Activated CD8-positive, alpha-beta T cell treated with anti-CD3 and anti-CD28 coated beads for 36 hours (primary cell): ENCODE data around the gene POLR1E. TPM values are rescaled to one million over a fixed set of nuclear protein-coding genes. Genes with fewer than 3 reads are reported as not detected.

ENCODE experiments used
- ATAC-seq: fragments of 200-7000 bp; cut with Tn5 transposase; one replicate; pipeline ENCODE4 v1.10.0; 2021; ENCODE audit warnings: mild to moderate bottlenecking, moderate library complexity
- CTCF ChIA-PET: fragments of 350-600 bp; sonication (Branson Sonifier 250); formaldehyde crosslinking; loops from one replicate; lab custom pipeline; 2021; ENCODE audit warnings: antibody characterized with exemption; lab: Charles Lee
- POLR2A ChIA-PET: fragments of 350-600 bp; sonication (Branson Sonifier 250); formaldehyde crosslinking; loops from one replicate; lab custom pipeline; 2021; ENCODE audit warnings: antibody characterized with exemption; lab: Charles Lee
- DNase-seq: peaks from one replicate; pipeline ENCODE4 v3.0.0-alpha.2; 2020
- H3K27ac Mint-ChIP-seq: one replicate; pipeline ENCODE4 v1.8.0; 2021; ENCODE audit warnings: mild to moderate bottlenecking, mixed read lengths
- H3K27me3 Mint-ChIP-seq: one replicate; pipeline ENCODE4 v1.8.0; 2021; ENCODE audit warnings: mixed read lengths
- H3K36me3 Mint-ChIP-seq: one replicate; pipeline ENCODE4 v1.8.0; 2021; ENCODE audit warnings: low read depth, mixed read lengths
- H3K4me1 Mint-ChIP-seq: one replicate; pipeline ENCODE4 v1.8.0; 2021; ENCODE audit warnings: low read depth, mixed read lengths
- H3K4me3 Mint-ChIP-seq: one replicate; pipeline ENCODE4 v1.8.0; 2021; ENCODE audit warnings: mild to moderate bottlenecking, moderate library complexity, mixed read lengths
- H3K9me3 Mint-ChIP-seq: one replicate; pipeline ENCODE4 v1.8.0; 2021; ENCODE audit warnings: mixed read lengths
- intact Hi-C: fragments of 100-400 bp; cut with micrococcal nuclease; formaldehyde crosslinking; loops from one replicate; pipeline ENCODE4 v1.10.0; 2022
- total RNA-seq, 2 experiments: library from RNA; stranded (reverse); gene quantifications; one replicate each; pipeline ENCODE4 v1.2.3, GENCODE V29; 2021
- TF ChIP-seq, protein P1 (sequence below): fragments of 200-600 bp; IDR thresholded peaks from one replicate; pipeline ENCODE4 v1.8.0; 2022; ENCODE audit warnings: antibody characterized with exemption, mild to moderate bottlenecking

POLR1E gene
- total RNA-seq, 2 experiments from 2014 or later, result 66.9 to 70.5 TPM

GRCh38 chr9:37540634-37541033 is 54.9 kb downstream of the POLR1E start:
- Mint-ChIP-seq H3K4me3 (no peak overlapping the region), H3K36me3 (peaks cover 9% of the 10 kb centered on the region), H3K4me1 (no peaks in the 10 kb centered on the region), H3K27ac (no peak overlapping the region), H3K27me3 (no peaks in the 10 kb centered on the region), H3K9me3 (no peaks in the 10 kb centered on the region)
- TF ChIP-seq, protein P1, sequence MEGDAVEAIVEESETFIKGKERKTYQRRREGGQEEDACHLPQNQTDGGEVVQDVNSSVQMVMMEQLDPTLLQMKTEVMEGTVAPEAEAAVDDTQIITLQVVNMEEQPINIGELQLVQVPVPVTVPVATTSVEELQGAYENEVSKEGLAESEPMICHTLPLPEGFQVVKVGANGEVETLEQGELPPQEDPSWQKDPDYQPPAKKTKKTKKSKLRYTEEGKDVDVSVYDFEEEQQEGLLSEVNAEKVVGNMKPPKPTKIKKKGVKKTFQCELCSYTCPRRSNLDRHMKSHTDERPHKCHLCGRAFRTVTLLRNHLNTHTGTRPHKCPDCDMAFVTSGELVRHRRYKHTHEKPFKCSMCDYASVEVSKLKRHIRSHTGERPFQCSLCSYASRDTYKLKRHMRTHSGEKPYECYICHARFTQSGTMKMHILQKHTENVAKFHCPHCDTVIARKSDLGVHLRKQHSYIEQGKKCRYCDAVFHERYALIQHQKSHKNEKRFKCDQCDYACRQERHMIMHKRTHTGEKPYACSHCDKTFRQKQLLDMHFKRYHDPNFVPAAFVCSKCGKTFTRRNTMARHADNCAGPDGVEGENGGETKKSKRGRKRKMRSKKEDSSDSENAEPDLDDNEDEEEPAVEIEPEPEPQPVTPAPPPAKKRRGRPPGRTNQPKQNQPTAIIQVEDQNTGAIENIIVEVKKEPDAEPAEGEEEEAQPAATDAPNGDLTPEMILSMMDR, result no peak
- DNase-seq (no peak), ATAC-seq (no peak)
- ChIA-PET CTCF (no interaction called here), POLR2A (no interaction called here)
- intact Hi-C loops, result no loop called here

- TF ChIP-seq, protein P1, result no peak
- CTCF ChIA-PET, result no interaction called here
- intact Hi-C loops, result no loop called here
Measured at GRCh38 chr9:37541465-37541864, 55.7 kb downstream of the POLR1E start.

DNA sequence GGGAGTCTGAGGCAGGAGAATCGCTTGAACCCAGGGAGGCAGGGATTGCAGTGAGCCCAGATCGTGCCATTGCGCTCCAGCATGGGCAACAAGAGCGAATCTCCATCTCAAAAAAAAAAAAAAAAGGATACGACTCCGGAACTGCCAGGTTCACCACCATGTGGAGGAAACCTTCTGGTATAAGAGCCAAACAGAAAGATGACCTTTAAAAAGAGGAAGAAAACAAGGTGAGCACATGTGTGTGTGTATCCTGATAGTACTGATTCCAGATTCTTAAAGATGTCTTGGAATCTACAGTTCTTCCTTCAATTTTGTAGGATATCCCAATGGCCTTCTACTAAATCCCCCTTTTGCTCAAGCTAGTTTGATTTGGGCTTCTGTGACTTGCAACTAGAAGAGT is 56.7 kb downstream of the POLR1E start:
- TF ChIP-seq, protein P1, result no peak
- CTCF ChIA-PET, result interaction anchor here (1.0 kb wide), 1 partner anchor 85 kb away, joined by 3 read pairs; no protein-coding TSS in a partner anchor
- Mint-ChIP-seq H3K27ac (no peak overlapping the region), H3K36me3 (peaks cover 9% of the 10 kb centered on the region), H3K9me3 (no peaks in the 10 kb centered on the region), H3K27me3 (no peaks in the 10 kb centered on the region), H3K4me3 (no peak overlapping the region), H3K4me1 (no peaks in the 10 kb centered on the region)
- ATAC-seq (no peak), DNase-seq (no peak)
- POLR2A ChIA-PET, result no interaction called here
- intact Hi-C loops, result no loop called here

More at GRCh38 chr9:37541465-37541864, 55.7 kb downstream of the POLR1E start:
- POLR2A ChIA-PET, result no interaction called here
- Mint-ChIP-seq H3K4me1 (no peaks in the 10 kb centered on the region), H3K27me3 (no peaks in the 10 kb centered on the region), H3K9me3 (no peaks in the 10 kb centered on the region), H3K4me3 (no peak overlapping the region), H3K36me3 (peaks cover 9% of the 10 kb centered on the region), H3K27ac (no peak overlapping the region)
- DNase-seq (no peak), ATAC-seq (no peak)

DNA sequence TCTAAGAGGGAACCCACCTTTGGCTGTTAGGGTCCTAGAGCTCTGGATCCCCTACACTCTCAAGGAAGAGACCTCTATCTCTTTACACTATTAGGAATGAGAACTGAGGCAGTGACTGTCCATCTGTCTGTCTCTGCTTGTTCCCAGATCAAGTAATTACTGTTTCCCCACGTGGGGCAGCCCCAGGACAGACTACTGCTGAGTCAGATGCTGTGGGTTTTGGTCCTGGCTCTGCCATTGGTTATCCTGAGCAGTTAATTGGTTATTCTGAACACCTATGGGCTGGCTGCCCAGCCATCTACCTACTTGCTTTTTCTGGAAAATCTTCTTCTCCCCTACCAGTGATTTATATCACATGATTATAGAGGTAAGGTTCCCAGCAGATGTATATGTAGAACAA is 57.1 kb downstream of the POLR1E start:
- no peak overlapping the region for H3K27ac Mint-ChIP-seq
- no peaks in the 10 kb centered on the region for H3K9me3 Mint-ChIP-seq
- TF ChIP-seq, protein P1, result no peak
- ATAC-seq, result no peak
- intact Hi-C loops, result no loop called here
- CTCF ChIA-PET, result interaction anchor here (1.0 kb wide), 1 partner anchor 84 kb away, joined by 3 read pairs; no protein-coding TSS in a partner anchor
- no peak for DNase-seq
- H3K27me3 Mint-ChIP-seq, result no peaks in the 10 kb centered on the region
- H3K4me3 Mint-ChIP-seq, result no peak overlapping the region
- H3K36me3 Mint-ChIP-seq, result peaks cover 9% of the 10 kb centered on the region
- no peaks in the 10 kb centered on the region for H3K4me1 Mint-ChIP-seq
- POLR2A ChIA-PET, result no interaction called here

DNA sequence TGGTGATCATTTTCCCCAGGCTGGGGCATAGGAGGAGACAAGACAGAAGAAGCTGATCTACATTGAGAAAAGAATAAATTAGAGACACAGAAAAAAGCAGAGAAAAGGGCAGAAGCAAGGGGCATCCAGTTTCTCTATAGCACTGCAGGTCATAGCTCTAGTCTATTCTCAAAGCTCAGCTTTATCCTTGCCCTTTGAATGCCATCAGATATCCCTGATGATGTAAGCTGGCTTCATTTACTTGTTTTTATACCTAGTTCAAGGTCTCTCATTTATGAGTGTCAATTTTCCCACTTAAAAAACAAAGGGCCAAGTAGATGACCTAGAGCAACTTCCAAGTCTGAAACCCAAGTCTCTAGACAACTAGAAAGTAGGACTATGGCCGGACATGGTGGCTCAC is 57.7 kb downstream of the POLR1E start:
- TF ChIP-seq, protein P1, result no peak
- intact Hi-C loops, result no loop called here
- ATAC-seq, result no peak
- Mint-ChIP-seq H3K4me3 (no peak overlapping the region), H3K9me3 (no peaks in the 10 kb centered on the region), H3K36me3 (peaks cover 6% of the 10 kb centered on the region), H3K4me1 (no peaks in the 10 kb centered on the region), H3K27me3 (no peaks in the 10 kb centered on the region), H3K27ac (no peak overlapping the region)
- CTCF ChIA-PET, result interaction anchor here (1.0 kb wide), 1 partner anchor 84 kb away, joined by 3 read pairs; no protein-coding TSS in a partner anchor
- POLR2A ChIA-PET, result no interaction called here
- DNase-seq, result no peak
